ENCODE results near the gene NUS1. TPM values are rescaled to one million over a fixed set of nuclear protein-coding genes. Genes with fewer than 3 reads are reported as not detected.
"Not testable (repeated sequence)": the region's sequence is repeated elsewhere in the genome, so short reads cannot be mapped to it uniquely, and the experiment has no call there.

Gene NUS1
- total RNA-seq, 2 experiments from 2014 or later = 34.0 to 38.3 TPM

GRCh38 chr6:117675658-117676301, 511 bp downstream of the NUS1 start:
- peak overlapping the region; percentile 92 for H3K27ac Mint-ChIP-seq
- DNase-seq = peak; percentile 38
- peak overlapping the region; percentile 80 for H3K4me3 Mint-ChIP-seq
- POLR2A ChIA-PET; H3K27me3 Mint-ChIP-seq; CTCF ChIA-PET; H3K9me3 Mint-ChIP-seq (ENCODE audit: low read depth): not testable (repeated sequence)
- peaks cover 52% of the 10 kb centered on the region for H3K4me1 Mint-ChIP-seq
- intact Hi-C loops (cut with DNase I, micrococcal nuclease) = loop anchor here (1.0 to 10.0 kb wide), 11 partner anchors 58 to 1672 kb away; partner anchors contain the start of genes GOPC (in 2 of the 2), ASF1A (in 1 of the 2), CEP85L (in 1 of the 2) and FAM184A (in 1 of the 2)
- H3K36me3 Mint-ChIP-seq (ENCODE audit: low read depth) = peaks cover 32% of the 10 kb centered on the region
- peak; percentile 21 for ATAC-seq

- Mint-ChIP-seq H3K9me3 (ENCODE audit: low read depth) (peaks cover 5% of the 10 kb centered on the region), H3K27ac (peak overlapping the region; percentile 84), H3K36me3 (ENCODE audit: low read depth) (peaks cover 37% of the 10 kb centered on the region), H3K4me1 (peaks cover 61% of the 10 kb centered on the region), H3K27me3 (no peaks in the 10 kb centered on the region), H3K4me3 (peak overlapping the region; percentile 80)
- ChIA-PET CTCF (no interaction called here), POLR2A (interaction anchor here (0.6 kb wide), 1 partner anchor 1007 kb away, joined by 4 read pairs; no protein-coding TSS in a partner anchor)
- intact Hi-C loops (cut with DNase I, micrococcal nuclease) = loop anchor here (2.0 to 10.0 kb wide), 8 partner anchors 59 to 1671 kb away; partner anchors contain the start of genes ASF1A (in 1 of the 2), CEP85L (in 1 of the 2), FAM184A (in 1 of the 2) and MAN1A1 (in 1 of the 2)
- DNase-seq (no peak), ATAC-seq (no peak)
Observed at GRCh38 chr6:117676577-117677218, 1.4 kb downstream of the NUS1 start.

GRCh38 chr6:117677553-117678141, 2.4 kb downstream of the NUS1 start:
- peak; percentile 17 for ATAC-seq
- intact Hi-C loops (cut with DNase I, micrococcal nuclease) = loop anchor here (2.0 to 10.0 kb wide), 8 partner anchors 60 to 1670 kb away; partner anchors contain the start of genes ASF1A (in 1 of the 2), CEP85L (in 1 of the 2), FAM184A (in 1 of the 2) and MAN1A1 (in 1 of the 2)
- H3K27ac Mint-ChIP-seq = peak overlapping the region; percentile 84

GRCh38 chr6:117681162-117681741, 6.0 kb downstream of the NUS1 start:
- peak overlapping the region; percentile 7 for H3K27ac Mint-ChIP-seq
- ChIA-PET CTCF (interaction anchor here (1.1 kb wide), 1 partner anchor 59 kb away, joined by 3 read pairs; no protein-coding TSS in a partner anchor), POLR2A (no interaction called here)
- DNase-seq (no peak), ATAC-seq (peak; percentile 15)
- H3K27me3 Mint-ChIP-seq = no peaks in the 10 kb centered on the region
- peaks cover 5% of the 10 kb centered on the region for H3K9me3 Mint-ChIP-seq (ENCODE audit: low read depth)
- H3K4me1 Mint-ChIP-seq = peaks cover 70% of the 10 kb centered on the region
- intact Hi-C loops (cut with DNase I, micrococcal nuclease) = no loop called here
- peaks cover 49% of the 10 kb centered on the region for H3K36me3 Mint-ChIP-seq (ENCODE audit: low read depth)
- peak overlapping the region; percentile 1 for H3K4me3 Mint-ChIP-seq

More at GRCh38 chr6:117677553-117678141, 2.4 kb downstream of the NUS1 start:
- Mint-ChIP-seq H3K4me3 (peak overlapping the region; percentile 80), H3K4me1 (peaks cover 68% of the 10 kb centered on the region), H3K27me3 (no peaks in the 10 kb centered on the region), H3K36me3 (ENCODE audit: low read depth) (peaks cover 41% of the 10 kb centered on the region), H3K9me3 (ENCODE audit: low read depth) (peaks cover 5% of the 10 kb centered on the region)
- peak; percentile 54 for DNase-seq
- ChIA-PET POLR2A (no interaction called here), CTCF (interaction anchor here (1.6 kb wide), 1 partner anchor 9 kb away, joined by 3 read pairs; no protein-coding TSS in a partner anchor)

- Mint-ChIP-seq H3K27ac (no peak overlapping the region), H3K36me3 (ENCODE audit: low read depth) (peaks cover 45% of the 10 kb centered on the region), H3K4me3 (no peak overlapping the region), H3K4me1 (peaks cover 64% of the 10 kb centered on the region), H3K9me3 (ENCODE audit: low read depth) (peaks cover 3% of the 10 kb centered on the region), H3K27me3 (no peaks in the 10 kb centered on the region)
- no peak for DNase-seq
- CTCF ChIA-PET = no interaction called here
- intact Hi-C loops (cut with DNase I, micrococcal nuclease) = no loop called here
- ATAC-seq = no peak
- POLR2A ChIA-PET = no interaction called here
Observed at GRCh38 chr6:117684749-117685148, 9.5 kb downstream of the NUS1 start.

GRCh38 chr6:117685359-117685758, 10.1 kb downstream of the NUS1 start:
- H3K27ac Mint-ChIP-seq = no peak overlapping the region
- H3K27me3 Mint-ChIP-seq = no peaks in the 10 kb centered on the region
- DNase-seq (no peak), ATAC-seq (no peak)
- intact Hi-C loops (cut with DNase I, micrococcal nuclease) = no loop called here
- H3K4me1 Mint-ChIP-seq = peaks cover 59% of the 10 kb centered on the region
- H3K36me3 Mint-ChIP-seq (ENCODE audit: low read depth) = peaks cover 39% of the 10 kb centered on the region
- ChIA-PET CTCF (no interaction called here), POLR2A (no interaction called here)
- H3K9me3 Mint-ChIP-seq (ENCODE audit: low read depth) = peaks cover under 1% of the 10 kb centered on the region
- no peak overlapping the region for H3K4me3 Mint-ChIP-seq

- Mint-ChIP-seq H3K4me3 (no peak overlapping the region), H3K27ac (peak overlapping the region; percentile 20)
- POLR2A ChIA-PET = no interaction called here
Observed at GRCh38 chr6:117687021-117687648, 11.9 kb downstream of the NUS1 start.

GRCh38 chr6:117689584-117689983, 14.3 kb downstream of the NUS1 start:
- H3K9me3 Mint-ChIP-seq (ENCODE audit: low read depth); ATAC-seq; H3K27ac Mint-ChIP-seq; DNase-seq; H3K4me3 Mint-ChIP-seq; H3K27me3 Mint-ChIP-seq; intact Hi-C loops (cut with DNase I, micrococcal nuclease); POLR2A ChIA-PET: not testable (repeated sequence)
- CTCF ChIA-PET = interaction anchor here (1.1 to 1.6 kb wide), 2 partner anchors 10 to 12 kb away, joined by 4 to 5 read pairs; no protein-coding TSS in a partner anchor
- H3K36me3 Mint-ChIP-seq (ENCODE audit: low read depth) = peaks cover 37% of the 10 kb centered on the region
- H3K4me1 Mint-ChIP-seq = peaks cover 35% of the 10 kb centered on the region

More at GRCh38 chr6:117687021-117687648, 11.9 kb downstream of the NUS1 start:
- Mint-ChIP-seq H3K9me3 (ENCODE audit: low read depth) (no peaks in the 10 kb centered on the region), H3K36me3 (ENCODE audit: low read depth) (peaks cover 31% of the 10 kb centered on the region), H3K4me1 (peaks cover 51% of the 10 kb centered on the region), H3K27me3 (no peaks in the 10 kb centered on the region)
- DNase-seq (no peak), ATAC-seq (no peak)
- intact Hi-C loops (cut with DNase I, micrococcal nuclease) = no loop called here
- CTCF ChIA-PET = interaction anchor here (1.6 kb wide), 1 partner anchor 8 kb away, joined by 7 read pairs; no protein-coding TSS in a partner anchor

- Mint-ChIP-seq H3K4me3 (no peak overlapping the region), H3K27ac (peak overlapping the region; percentile 84), H3K9me3 (ENCODE audit: low read depth) (no peaks in the 10 kb centered on the region), H3K4me1 (peaks cover 3% of the 10 kb centered on the region), H3K27me3 (no peaks in the 10 kb centered on the region), H3K36me3 (ENCODE audit: low read depth) (peaks cover 17% of the 10 kb centered on the region)
- intact Hi-C loops (cut with DNase I, micrococcal nuclease) = no loop called here
- ATAC-seq = peak; percentile 51
- DNase-seq = peak; percentile 7
- CTCF ChIA-PET = interaction anchor here (0.6 kb wide), 1 partner anchor 735 kb away, joined by 3 read pairs; no protein-coding TSS in a partner anchor
- POLR2A ChIA-PET = no interaction called here
Observed at GRCh38 chr6:117706504-117706903, 31.2 kb downstream of the NUS1 start.

- intact Hi-C loops (cut with DNase I, micrococcal nuclease); POLR2A ChIA-PET; ATAC-seq; H3K4me1 Mint-ChIP-seq; H3K9me3 Mint-ChIP-seq (ENCODE audit: low read depth); H3K4me3 Mint-ChIP-seq; CTCF ChIA-PET; DNase-seq; H3K27me3 Mint-ChIP-seq: not testable (repeated sequence)
- Mint-ChIP-seq H3K27ac (peak overlapping the region; percentile 84), H3K36me3 (ENCODE audit: low read depth) (peaks cover 16% of the 10 kb centered on the region)
Observed at GRCh38 chr6:117706936-117707509, 31.8 kb downstream of the NUS1 start.
